ENCODE measurements around the gene PTK7.
"Not testable (repeated sequence)": the region's sequence is repeated elsewhere in the genome, so short reads cannot be mapped to it uniquely, and the experiment has no call there.

Gene PTK7

GRCh38 chr6:43035495-43036194 lies 40.5 kb upstream of the PTK7 start:
- H3K4me3 ChIP-seq (ENCODE audit: low read depth, low read length) = no peak overlapping the region
- TF ChIP-seq CTCF (IDR thresholded peaks at IDR 0.05; ENCODE audit: borderline replicate concordance, insufficient read depth, low read depth, low read length) = no peak

- no peak overlapping the region for H3K4me3 ChIP-seq (ENCODE audit: low read depth, low read length)
- TF ChIP-seq CTCF (IDR thresholded peaks at IDR 0.05; ENCODE audit: borderline replicate concordance, insufficient read depth, low read depth, low read length) = no peak
Observed at GRCh38 chr6:43036712-43037111, 39.4 kb upstream of the PTK7 start.

DNA sequence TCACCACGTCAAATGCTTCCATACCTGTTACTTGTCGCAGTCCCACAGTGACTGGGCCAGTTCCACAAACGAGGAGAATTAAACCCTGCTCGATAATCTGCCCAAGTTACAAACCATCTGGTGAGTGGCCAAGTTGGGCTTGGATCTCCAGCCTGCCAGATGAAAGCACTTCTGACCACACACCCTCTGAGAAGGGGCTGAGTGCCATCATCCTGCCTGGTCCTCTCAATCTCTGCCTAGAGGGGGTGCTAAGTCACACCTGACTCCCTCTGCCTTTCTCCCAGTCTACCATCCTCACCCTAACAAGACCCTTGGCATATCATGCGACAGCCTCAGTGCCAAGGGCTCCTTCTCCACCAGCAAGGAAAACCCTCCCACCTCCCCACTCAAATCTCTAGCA lies 38.9 kb upstream of the PTK7 start:
- no peak overlapping the region for H3K4me3 ChIP-seq (ENCODE audit: low read depth, low read length)
- TF ChIP-seq CTCF (IDR thresholded peaks at IDR 0.05; ENCODE audit: borderline replicate concordance, insufficient read depth, low read depth, low read length) = no peak

DNA sequence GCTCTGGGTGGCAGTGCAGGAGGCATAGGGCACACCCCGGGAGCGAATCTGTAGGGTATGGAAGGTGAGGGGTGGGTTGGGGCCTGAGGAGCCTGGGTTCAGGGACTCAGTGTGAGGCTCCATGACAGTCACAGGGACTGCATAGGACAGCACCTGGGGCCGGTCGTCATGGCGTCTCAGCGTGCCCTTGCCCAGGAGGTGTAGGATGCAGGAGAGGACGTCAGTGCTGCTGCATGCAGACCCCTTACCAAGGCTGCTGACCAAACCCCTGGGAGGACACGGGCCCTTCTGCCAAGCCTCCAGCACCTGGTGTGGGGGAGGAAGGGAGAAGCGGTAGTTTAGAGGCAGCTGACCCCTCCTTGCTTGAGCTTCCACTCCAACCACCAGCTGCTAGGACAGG lies 38.4 kb upstream of the PTK7 start:
- TF ChIP-seq CTCF (IDR thresholded peaks at IDR 0.05; ENCODE audit: borderline replicate concordance, insufficient read depth, low read depth, low read length) = no peak
- H3K4me3 ChIP-seq (ENCODE audit: low read depth, low read length) = no peak overlapping the region

DNA sequence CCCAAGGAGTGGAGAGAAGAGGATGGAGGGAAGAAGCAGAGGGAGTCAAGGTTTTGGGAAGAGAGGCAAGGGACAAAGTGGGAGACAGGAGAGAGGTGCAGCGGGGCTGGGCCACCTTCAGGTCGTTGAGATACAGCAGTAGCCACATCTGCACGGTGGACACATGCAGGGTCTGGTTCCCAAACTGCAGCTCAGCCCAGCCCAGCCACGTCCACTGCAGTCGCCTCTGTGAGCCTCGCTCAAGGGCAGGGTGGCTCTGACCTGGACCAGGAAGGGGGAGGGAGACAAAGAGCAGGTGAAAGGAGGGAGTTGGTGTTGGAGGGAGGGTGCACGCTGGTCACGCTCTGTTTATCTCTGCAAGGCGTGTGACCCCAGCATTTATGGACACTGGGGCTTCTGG lies 37.4 kb upstream of the PTK7 start:
- no peak for TF ChIP-seq CTCF (IDR thresholded peaks at IDR 0.05; ENCODE audit: borderline replicate concordance, insufficient read depth, low read depth, low read length)
- no peak overlapping the region for H3K4me3 ChIP-seq (ENCODE audit: low read depth, low read length)

DNA sequence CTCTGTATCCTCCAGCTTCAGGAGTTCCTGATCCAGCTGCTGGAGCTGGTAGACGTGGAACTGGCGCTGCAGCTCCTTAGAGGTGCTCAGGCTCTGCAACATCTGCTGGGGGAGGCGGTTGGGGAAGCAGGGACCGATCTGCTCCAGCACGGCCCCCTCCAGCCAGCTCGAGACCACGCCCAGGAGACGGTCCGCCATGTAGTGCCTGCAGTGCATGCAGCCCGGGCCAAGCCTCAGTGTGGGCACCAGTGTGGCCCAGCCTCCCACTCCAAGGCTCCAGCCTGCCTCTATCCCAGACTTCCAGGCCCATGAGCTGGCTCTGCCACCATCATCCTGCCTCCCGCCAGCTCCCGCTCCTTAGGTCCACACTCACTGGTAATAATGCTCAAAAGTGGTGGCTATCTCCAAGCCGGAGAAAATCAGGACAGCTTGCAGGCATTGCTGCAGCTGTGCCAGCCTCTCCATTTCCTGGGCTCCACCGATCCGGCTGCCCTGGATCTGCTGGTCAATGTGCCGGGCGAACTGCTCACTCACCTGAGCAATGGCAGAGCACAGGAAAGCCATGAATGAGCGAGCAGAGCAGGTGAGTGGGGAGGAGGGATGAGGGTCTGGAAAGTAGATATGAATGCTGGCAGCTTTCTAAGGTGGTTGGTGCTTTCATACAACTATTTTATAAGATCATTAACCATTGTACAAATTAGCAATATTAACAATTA lies 35.4 kb upstream of the PTK7 start:
- H3K4me3 ChIP-seq (ENCODE audit: low read depth, low read length) = no peak overlapping the region
- no peak for TF ChIP-seq CTCF (IDR thresholded peaks at IDR 0.05; ENCODE audit: borderline replicate concordance, insufficient read depth, low read depth, low read length)

GRCh38 chr6:43041475-43041874 lies 34.6 kb upstream of the PTK7 start:
- not testable (repeated sequence) for H3K4me3 ChIP-seq (ENCODE audit: low read depth, low read length)
